ENCODE data around the gene CD2. TPM values are rescaled to one million over a fixed set of nuclear protein-coding genes. Genes with fewer than 3 reads are reported as not detected.

Gene CD2
- total RNA-seq, 1 donor from 2014 or later: 11.4 TPM

DNA sequence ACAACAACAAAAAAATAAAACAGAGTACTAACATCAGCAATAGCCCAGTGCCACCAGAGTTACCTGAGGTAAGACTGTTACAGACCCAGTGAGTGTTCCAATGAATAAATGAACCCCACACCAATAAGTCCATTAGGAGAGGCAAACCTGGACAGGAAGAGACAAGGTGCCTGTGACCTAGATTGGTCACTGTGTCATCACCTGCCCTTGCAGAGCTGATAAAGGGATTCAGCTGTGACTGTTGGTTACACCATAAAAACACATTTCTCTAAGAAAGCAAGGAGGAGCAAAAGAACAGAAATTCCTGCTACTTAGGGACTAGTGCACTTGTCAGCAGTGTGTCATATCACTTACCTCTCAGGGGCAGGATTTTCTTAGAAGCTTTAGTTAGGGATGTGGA lies 37.5 kb downstream of the CD2 start:
- no peak overlapping the region for H3K4me3 ChIP-seq
- no peak overlapping the region for H3K27ac ChIP-seq
- no peaks in the 10 kb centered on the region for H3K4me1 ChIP-seq
- no peaks in the 10 kb centered on the region for H3K27me3 ChIP-seq
- no peaks in the 10 kb centered on the region for H3K9me3 ChIP-seq
- DNase-seq (no peak), ATAC-seq (no peak)
- no peaks in the 10 kb centered on the region for H3K36me3 ChIP-seq
- intact Hi-C loops (cut with DNase I): no loop called here
- TF ChIP-seq, protein P1, sequence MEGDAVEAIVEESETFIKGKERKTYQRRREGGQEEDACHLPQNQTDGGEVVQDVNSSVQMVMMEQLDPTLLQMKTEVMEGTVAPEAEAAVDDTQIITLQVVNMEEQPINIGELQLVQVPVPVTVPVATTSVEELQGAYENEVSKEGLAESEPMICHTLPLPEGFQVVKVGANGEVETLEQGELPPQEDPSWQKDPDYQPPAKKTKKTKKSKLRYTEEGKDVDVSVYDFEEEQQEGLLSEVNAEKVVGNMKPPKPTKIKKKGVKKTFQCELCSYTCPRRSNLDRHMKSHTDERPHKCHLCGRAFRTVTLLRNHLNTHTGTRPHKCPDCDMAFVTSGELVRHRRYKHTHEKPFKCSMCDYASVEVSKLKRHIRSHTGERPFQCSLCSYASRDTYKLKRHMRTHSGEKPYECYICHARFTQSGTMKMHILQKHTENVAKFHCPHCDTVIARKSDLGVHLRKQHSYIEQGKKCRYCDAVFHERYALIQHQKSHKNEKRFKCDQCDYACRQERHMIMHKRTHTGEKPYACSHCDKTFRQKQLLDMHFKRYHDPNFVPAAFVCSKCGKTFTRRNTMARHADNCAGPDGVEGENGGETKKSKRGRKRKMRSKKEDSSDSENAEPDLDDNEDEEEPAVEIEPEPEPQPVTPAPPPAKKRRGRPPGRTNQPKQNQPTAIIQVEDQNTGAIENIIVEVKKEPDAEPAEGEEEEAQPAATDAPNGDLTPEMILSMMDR (IDR thresholded peaks at IDR 0.05): no peak

DNA sequence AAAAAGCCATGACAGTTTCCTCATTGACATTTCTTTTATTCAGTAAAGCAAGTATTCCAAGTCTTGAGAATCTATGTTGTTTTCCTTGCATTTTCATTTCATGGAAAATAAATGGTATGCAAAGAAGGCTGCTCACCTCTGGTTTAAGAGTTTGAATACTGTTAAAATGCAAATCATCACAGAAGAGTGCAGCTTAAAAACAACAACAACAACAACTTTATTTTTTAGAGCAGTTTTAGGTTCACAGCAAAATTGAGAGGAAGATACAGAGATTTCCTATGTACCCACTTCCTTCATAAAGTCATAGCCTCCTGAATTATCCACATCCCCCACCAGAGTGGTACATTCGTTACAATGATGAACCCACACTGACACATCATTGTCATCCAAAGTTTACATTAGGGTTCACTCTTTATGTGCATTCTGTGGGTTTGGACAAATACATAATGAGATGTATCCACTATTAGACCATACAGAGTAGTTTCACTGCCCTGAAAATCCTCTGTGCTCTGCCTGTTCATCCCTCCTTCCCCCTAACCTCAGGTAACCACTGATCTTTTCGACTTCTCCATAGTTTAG lies 39.2 kb downstream of the CD2 start:
- ATAC-seq (no peak), DNase-seq (no peak)
- TF ChIP-seq, protein P1 (IDR thresholded peaks at IDR 0.05): no peak
- intact Hi-C loops (cut with DNase I): no loop called here
- H3K36me3 ChIP-seq: no peaks in the 10 kb centered on the region
- H3K27me3 ChIP-seq: no peaks in the 10 kb centered on the region
- no peak overlapping the region for H3K27ac ChIP-seq
- no peaks in the 10 kb centered on the region for H3K4me1 ChIP-seq
- H3K9me3 ChIP-seq: no peaks in the 10 kb centered on the region
- H3K4me3 ChIP-seq: no peak overlapping the region

DNA sequence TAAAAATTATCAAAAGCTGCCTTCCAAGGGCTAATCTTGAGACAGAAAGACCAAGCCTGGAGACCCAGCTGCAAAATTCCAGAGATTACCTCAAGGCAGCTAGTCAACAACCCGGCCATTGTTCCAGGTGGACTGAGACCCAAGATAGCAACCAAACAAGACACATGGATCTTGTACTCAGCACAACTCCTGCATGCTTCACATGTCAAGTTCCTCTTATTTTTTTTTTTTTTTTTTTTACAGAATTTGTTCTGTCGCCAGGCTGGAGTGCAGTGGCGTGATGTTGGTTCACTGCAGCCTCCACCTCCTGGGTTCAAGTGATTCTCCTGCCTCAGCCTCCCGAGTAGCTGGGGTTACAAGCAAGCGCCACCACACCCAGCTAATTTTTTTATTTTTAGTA lies 40.1 kb downstream of the CD2 start:
- no peak overlapping the region for H3K27ac ChIP-seq
- H3K9me3 ChIP-seq: no peaks in the 10 kb centered on the region
- DNase-seq (no peak), ATAC-seq (no peak)
- no peak overlapping the region for H3K4me3 ChIP-seq
- intact Hi-C loops (cut with DNase I): no loop called here
- TF ChIP-seq, protein P1 (IDR thresholded peaks at IDR 0.05): no peak
- H3K27me3 ChIP-seq: no peaks in the 10 kb centered on the region
- H3K4me1 ChIP-seq: no peaks in the 10 kb centered on the region
- no peaks in the 10 kb centered on the region for H3K36me3 ChIP-seq

GRCh38 chr1:116794804-116795481 lies 40.7 kb downstream of the CD2 start:
- intact Hi-C loops (cut with DNase I): no loop called here
- H3K27ac ChIP-seq: no peak overlapping the region
- H3K4me3 ChIP-seq: no peak overlapping the region
- H3K4me1 ChIP-seq: no peaks in the 10 kb centered on the region
- TF ChIP-seq, protein P1 (IDR thresholded peaks at IDR 0.05): no peak
- ATAC-seq (peak; percentile 68), DNase-seq (no peak)
- H3K9me3 ChIP-seq: no peaks in the 10 kb centered on the region
- no peaks in the 10 kb centered on the region for H3K27me3 ChIP-seq
- H3K36me3 ChIP-seq: no peaks in the 10 kb centered on the region

DNA sequence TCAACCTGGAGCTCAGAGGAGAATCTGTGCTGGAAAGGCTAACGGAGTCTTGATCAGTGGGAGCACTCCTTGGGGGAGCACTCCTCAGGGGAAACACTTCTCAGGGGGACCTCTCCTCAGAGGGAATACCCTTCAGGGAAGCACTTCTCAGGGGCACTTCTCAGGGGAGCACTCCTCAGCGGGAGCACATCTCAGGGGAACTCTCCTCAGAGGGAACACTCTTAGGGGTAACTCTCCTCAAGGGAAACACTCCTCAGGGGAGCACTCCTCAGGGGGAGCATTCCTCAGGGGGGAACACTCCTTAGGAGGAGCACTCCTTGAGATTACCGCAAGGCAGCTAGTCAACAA lies 41.2 kb downstream of the CD2 start:
- peak; percentile 25 for ATAC-seq
- no peak for DNase-seq
- no peak overlapping the region for H3K4me3 ChIP-seq
- intact Hi-C loops (cut with DNase I): no loop called here
- H3K36me3 ChIP-seq: no peaks in the 10 kb centered on the region
- peaks cover 4% of the 10 kb centered on the region for H3K27me3 ChIP-seq
- H3K4me1 ChIP-seq: no peaks in the 10 kb centered on the region
- H3K9me3 ChIP-seq: no peaks in the 10 kb centered on the region
- H3K27ac ChIP-seq: no peak overlapping the region
- TF ChIP-seq, protein P1 (IDR thresholded peaks at IDR 0.05): no peak
